GM23338 (cell line): Measurements from ENCODE around the gene GPC5. TPM values are rescaled to one million over a fixed set of nuclear protein-coding genes. Genes with fewer than 3 reads are reported as not detected.

ENCODE experiments used
- ATAC-seq: fragments of 200-7000 bp; cut with Tn5 transposase; 3 replicates; pipeline ENCODE4 v1.9.1; 2020
- DNase-seq: peaks from one replicate; pipeline ENCODE4 v3.0.0-alpha.2; 2015; ENCODE audit warnings: low spot score
- H2AFZ ChIP-seq: fragments of 200-600 bp; sonication (generic); 2 replicates; pipeline ENCODE4 v1.8.0; 2016; ENCODE audit warnings: antibody characterized with exemption, mild to moderate bottlenecking, moderate library complexity
- H3F3A ChIP-seq: fragments of 200-600 bp; sonication (generic); replicated peaks from 2 replicates; pipeline ENCODE4 v1.8.0; 2017; ENCODE audit warnings: antibody characterized with exemption, mixed run types, low read depth
- H3K27ac ChIP-seq: fragments of 200-600 bp; sonication (generic); 2 replicates; pipeline ENCODE4 v1.6.1; 2016; ENCODE audit warnings: low read depth
- H3K27me3 ChIP-seq: fragments of 200-600 bp; sonication (generic); 2 replicates; pipeline ENCODE4 v1.8.0; 2016; ENCODE audit warnings: mild to moderate bottlenecking, mixed run types, moderate library complexity; ENCODE audit not compliant: insufficient read depth
- H3K36me3 ChIP-seq: fragments of 200-600 bp; sonication (generic); 2 replicates; pipeline ENCODE4 v1.8.0; 2016; ENCODE audit warnings: mild to moderate bottlenecking; ENCODE audit not compliant: insufficient read depth
- H3K4me1 ChIP-seq: fragments of 200-600 bp; sonication (generic); 2 replicates; pipeline ENCODE4 v1.8.0; 2016; ENCODE audit warnings: mild to moderate bottlenecking, moderate library complexity; ENCODE audit not compliant: insufficient read depth
- H3K4me2 ChIP-seq: fragments of 200-600 bp; sonication (generic); 2 replicates; pipeline ENCODE4 v1.7.1; 2017; ENCODE audit warnings: mixed run types
- H3K4me3 ChIP-seq: fragments of 200-600 bp; sonication (generic); 2 replicates; pipeline ENCODE4 v1.6.1; 2016; ENCODE audit warnings: mixed run types
- H3K79me2 ChIP-seq: fragments of 200-600 bp; sonication (generic); replicated peaks from 2 replicates; pipeline ENCODE4 v1.8.0; 2017; ENCODE audit warnings: mild to moderate bottlenecking; ENCODE audit not compliant: insufficient read depth
- H3K9me2 ChIP-seq: fragments of 200-600 bp; sonication (generic); 2 replicates; pipeline ENCODE4 v1.8.0; 2017; ENCODE audit not compliant: insufficient read depth
- H4K20me1 ChIP-seq: fragments of 200-600 bp; sonication (generic); replicated peaks from 2 replicates; pipeline ENCODE4 v1.8.0; 2017; ENCODE audit warnings: mild to moderate bottlenecking; ENCODE audit not compliant: insufficient read depth
- H3K27ac Mint-ChIP-seq: 2 replicates; pipeline ENCODE4 v1.8.0; 2020; ENCODE audit warnings: inconsistent platforms, mild to moderate bottlenecking, moderate library complexity, mixed read lengths
- H3K27me3 Mint-ChIP-seq: 3 replicates; pipeline ENCODE4 v1.8.0; 2022; ENCODE audit warnings: low read depth, mild to moderate bottlenecking, moderate library complexity, mixed read lengths, inconsistent platforms; ENCODE audit not compliant: insufficient read depth, poor library complexity
- H3K36me3 Mint-ChIP-seq: 3 replicates; pipeline ENCODE4 v1.8.0; 2021; ENCODE audit warnings: low read depth, mild to moderate bottlenecking, inconsistent platforms, moderate library complexity, mixed read lengths
- H3K4me1 Mint-ChIP-seq: 3 replicates; pipeline ENCODE4 v1.8.0; 2020; ENCODE audit warnings: mild to moderate bottlenecking, inconsistent platforms, mixed read lengths
- H3K4me3 Mint-ChIP-seq: 3 replicates; pipeline ENCODE4 v1.8.0; 2021; ENCODE audit warnings: moderate library complexity, mild to moderate bottlenecking, inconsistent platforms, mixed read lengths
- H3K9me3 Mint-ChIP-seq: 3 replicates; pipeline ENCODE4 v1.8.0; 2020; ENCODE audit warnings: moderate library complexity, mild to moderate bottlenecking, inconsistent platforms, mixed read lengths
- CREB1 ChIP-seq: fragments of 250-450 bp; sonication (Bioruptor Pico); IDR thresholded peaks from 2 replicates; pipeline ENCODE4 v1.5.0; 2020; ENCODE audit warnings: low read depth, mild to moderate bottlenecking, moderate library complexity
- CTCF ChIP-seq, 2 experiments: fragments of 200-600 bp in 1 of 2; sonication (generic) in 1 of 2; conservative IDR thresholded peaks; 2 replicates each; pipeline versions ENCODE4 v1.5.1 to v1.6.1; 2016 to 2017; ENCODE audit warnings: antibody characterized with exemption in 2 of 2, low read depth in 2 of 2, mild to moderate bottlenecking in 2 of 2, moderate library complexity in 1 of 2
- ETS1 ChIP-seq: IDR thresholded peaks from 2 replicates; pipeline ENCODE4 v1.6.1; 2016; ENCODE audit warnings: antibody characterized with exemption
- EZH2 ChIP-seq: fragments of 200-600 bp; sonication (generic); IDR thresholded peaks from one replicate; pipeline ENCODE4 v1.8.0; 2017; ENCODE audit warnings: antibody characterized with exemption, mild to moderate bottlenecking, low read depth; ENCODE audit not compliant: unreplicated experiment
- EZH2phosphoT487 ChIP-seq: fragments of 200-600 bp; sonication (generic); IDR thresholded peaks from one replicate; pipeline ENCODE4 v1.8.1; 2018; ENCODE audit warnings: antibody characterized with exemption; ENCODE audit not compliant: unreplicated experiment
- JUNB ChIP-seq: IDR thresholded peaks from one replicate; pipeline ENCODE4 v1.6.1; 2016; ENCODE audit warnings: antibody characterized with exemption; ENCODE audit not compliant: unreplicated experiment
- NANOG ChIP-seq: IDR thresholded peaks from 2 replicates; pipeline ENCODE4 v1.6.1; 2016; ENCODE audit warnings: antibody characterized with exemption, borderline replicate concordance
- POLR2AphosphoS5 ChIP-seq: IDR thresholded peaks from 2 replicates; pipeline ENCODE4 v1.6.1; 2016; ENCODE audit warnings: antibody characterized with exemption, low read depth
- REST ChIP-seq: IDR thresholded peaks from one replicate; pipeline ENCODE4 v1.6.1; 2018; ENCODE audit warnings: antibody characterized with exemption; ENCODE audit not compliant: unreplicated experiment
- ZNF114 ChIP-seq: fragments of 250-450 bp; sonication (Bioruptor Pico); IDR thresholded peaks from 2 replicates; pipeline ENCODE4 v1.5.0; 2020; ENCODE audit warnings: mild to moderate bottlenecking, moderate library complexity
- ZNF331 ChIP-seq: fragments of 250-450 bp; sonication (Bioruptor Pico); IDR thresholded peaks from 2 replicates; pipeline ENCODE4 v1.5.0; 2020; ENCODE audit warnings: low read depth, mild to moderate bottlenecking, moderate library complexity
- ZNF462 ChIP-seq: fragments of 250-450 bp; sonication (Bioruptor Pico); IDR thresholded peaks from 2 replicates; pipeline ENCODE4 v1.5.0; 2020; ENCODE audit warnings: mild to moderate bottlenecking, moderate library complexity
- polyA plus RNA-seq: library from polyadenylated mRNA; unstranded; fragments of >200 nt; fragmentation: Nextera tagmentation; extraction: Ambion mirVana; gene quantifications from 2 replicates; pipeline ENCODE4 v1.2.1, GENCODE V29; 2016
- total RNA-seq: library from RNA; depleted of rRNA; stranded (reverse); fragments of >200 nt; shearing (Covaris generic); gene quantifications from 2 replicates; pipeline ENCODE4 v1.2.3, GENCODE V29; 2014

The GPC5 gene
- total and polyA plus RNA-seq, 2 experiments from 2014 or later: 0.95 to 1.1 TPM

GRCh38 chr13:91948736-91949135, 550.3 kb downstream of the GPC5 start:
- Histone ChIP-seq H3K27ac (no peak overlapping the region), H3K27me3 (no peaks in the 10 kb centered on the region), H2AFZ (no peak overlapping the region), H3K9me2 (no peaks in the 10 kb centered on the region), H3K4me1 (no peaks in the 10 kb centered on the region), H3K79me2 (no peaks in the 10 kb centered on the region), H3F3A (no peaks in the 10 kb centered on the region), H4K20me1 (no peaks in the 10 kb centered on the region), H3K4me3 (no peak overlapping the region), H3K36me3 (no peaks in the 10 kb centered on the region), H3K4me2 (no peak overlapping the region)
- Mint-ChIP-seq H3K4me1 (0 out of 3 replicates have a peak, but pooled peaks cover 2% of the 10 kb centered on the region), H3K36me3 (no peaks in the 10 kb centered on the region), H3K9me3 (no peaks in the 10 kb centered on the region), H3K4me3 (no peak overlapping the region), H3K27ac (no peak overlapping the region), H3K27me3 (no peaks in the 10 kb centered on the region)
- ATAC-seq: no peak
- TF ChIP-seq POLR2AphosphoS5 (no peak), ZNF462 (CRISPR knock-in tag) (no peak), CTCF (conservative IDR thresholded peaks at IDR 0.05; ENCODE audit: low read depth in 2 of 2) (no peak), ETS1 (no peak), CREB1 (CRISPR knock-in tag) (no peak), EZH2phosphoT487 (no peak), REST (no peak), NANOG (no peak), JUNB (no peak), ZNF331 (CRISPR knock-in tag) (no peak), EZH2 (no peak), ZNF114 (no peak)
- no peak for DNase-seq
